ENCODE data around the gene KRT15.
"Not testable (repeated sequence)": the region's sequence is repeated elsewhere in the genome, so short reads cannot be mapped to it uniquely, and the experiment has no call there.

KRT15 gene

GRCh38 chr17:41542786-41543185, 24.1 kb upstream of the KRT15 start:
- DNase-seq = not testable (repeated sequence)

GRCh38 chr17:41542357-41542756, 23.7 kb upstream of the KRT15 start:
- no peak for DNase-seq

- DNase-seq = no peak
These were observed 22.4 kb upstream of the KRT15 start for GRCh38 chr17:41540921-41541625.

DNA sequence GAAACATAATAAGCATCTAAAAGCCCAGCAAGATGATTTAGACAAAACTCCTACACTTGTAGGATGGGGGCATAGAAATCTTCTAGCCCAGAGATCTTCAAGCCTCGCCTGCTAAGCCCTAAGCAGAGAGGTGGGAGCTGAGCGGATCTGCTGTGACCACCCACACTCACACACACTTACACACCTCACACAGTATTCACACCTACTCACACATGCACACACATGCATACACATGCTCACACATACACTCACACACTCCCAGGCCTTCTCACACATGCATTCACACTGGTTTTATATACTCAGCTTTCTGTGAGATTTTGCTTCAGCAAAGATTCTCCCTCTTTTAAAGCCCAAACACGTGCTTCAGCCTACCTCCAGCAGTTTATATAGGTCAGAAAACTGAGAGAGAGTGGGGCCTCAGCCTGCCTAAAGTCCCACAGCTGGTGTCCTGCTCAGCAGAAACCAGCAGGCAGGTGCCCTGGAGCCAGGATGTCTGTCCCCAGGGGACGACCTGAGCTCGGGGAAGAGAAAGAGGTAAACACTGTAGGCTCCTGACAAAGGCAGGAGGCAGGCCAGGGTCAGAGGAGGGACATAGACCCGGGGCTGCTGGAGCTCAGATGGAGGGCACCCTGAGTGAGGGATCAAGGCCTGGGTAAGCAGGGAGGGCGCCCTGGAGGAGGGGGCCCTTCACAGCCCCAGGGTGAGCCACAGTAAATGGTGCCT, 21.4 kb upstream of the KRT15 start:
- no peak for DNase-seq

GRCh38 chr17:41539071-41539492, 20.4 kb upstream of the KRT15 start:
- DNase-seq = no peak

DNA sequence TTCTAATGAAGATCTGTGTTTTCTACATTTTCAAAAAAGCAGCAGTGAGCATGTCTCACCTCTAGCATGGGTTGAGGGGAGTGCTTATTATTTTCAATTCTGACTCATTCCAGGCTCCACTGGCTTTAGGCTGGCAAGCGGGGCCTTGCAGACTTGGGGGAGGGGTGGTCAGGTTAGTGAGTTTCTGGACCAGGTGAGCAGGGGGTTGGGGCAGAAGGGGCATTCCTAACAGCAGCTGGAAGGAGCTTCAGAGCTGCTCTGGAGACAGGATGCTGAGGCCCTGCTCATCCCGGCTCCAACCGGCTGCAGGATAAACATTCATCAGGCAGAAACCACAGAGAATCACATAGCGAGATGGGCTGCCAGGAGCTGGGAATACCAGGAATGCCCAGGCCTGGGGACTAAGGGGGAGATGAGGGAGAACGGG, 19.9 kb upstream of the KRT15 start:
- DNase-seq = no peak

GRCh38 chr17:41537990-41538389, 19.3 kb upstream of the KRT15 start:
- no peak for DNase-seq

- no peak for DNase-seq
These were observed 18.9 kb upstream of the KRT15 start for GRCh38 chr17:41537614-41537954.

GRCh38 chr17:41536741-41537613, 18.3 kb upstream of the KRT15 start:
- no peak for DNase-seq

DNA sequence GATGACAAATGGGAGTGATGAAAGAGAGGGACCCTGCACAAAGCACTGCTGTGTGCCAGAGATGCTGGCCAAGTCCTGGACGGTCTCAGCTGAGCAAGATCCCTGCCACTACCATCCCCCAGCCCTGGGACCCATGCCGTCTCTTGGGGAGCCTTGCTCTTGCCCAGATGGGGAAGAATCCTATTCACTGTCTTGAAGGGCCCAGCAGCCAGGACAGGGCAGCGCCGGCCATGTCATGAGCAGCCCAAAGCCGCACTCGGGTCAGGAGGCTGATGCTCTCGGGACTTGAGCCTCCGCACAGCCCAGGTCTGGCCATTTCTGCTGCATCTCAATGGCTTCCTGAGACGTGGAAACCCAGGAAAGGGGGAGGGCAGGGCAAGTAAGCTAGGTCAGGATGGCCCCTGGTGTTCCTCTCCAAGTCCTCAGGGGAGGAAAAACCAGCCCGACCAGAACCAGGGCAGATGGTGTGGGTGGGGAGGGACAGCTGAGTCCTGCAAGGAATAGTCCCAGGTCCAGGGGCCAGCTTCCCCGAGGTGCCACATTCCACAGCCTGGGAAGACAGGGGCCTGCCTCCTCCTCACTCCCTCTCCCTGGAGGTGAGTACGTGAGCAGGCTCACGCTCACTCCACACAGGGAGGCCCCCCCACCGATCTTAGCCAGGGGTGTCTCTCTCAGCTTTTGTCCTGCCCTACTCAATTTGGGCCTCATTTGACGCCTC, 17.2 kb upstream of the KRT15 start:
- DNase-seq = no peak

GRCh38 chr17:41534899-41535546, 16.3 kb upstream of the KRT15 start:
- DNase-seq = no peak

DNA sequence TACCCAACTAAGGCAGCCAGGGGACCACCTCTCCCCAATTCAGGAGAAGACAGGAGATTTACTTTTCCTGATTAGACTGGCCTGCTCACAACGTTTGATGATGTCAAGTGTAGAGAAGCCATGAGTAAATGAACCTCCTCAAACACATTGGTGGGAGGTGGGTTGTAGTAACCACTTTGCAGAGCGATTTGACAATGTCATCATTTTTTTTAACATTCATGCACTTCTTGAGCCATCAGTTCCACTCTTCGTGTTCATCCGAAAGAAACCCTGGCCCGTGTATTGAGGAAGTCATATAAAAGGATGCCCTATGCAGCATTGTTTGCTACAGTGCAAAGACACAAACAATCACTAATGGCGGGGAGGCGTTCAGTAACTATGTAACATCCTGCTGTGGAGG, 14.9 kb upstream of the KRT15 start:
- DNase-seq = no peak

- no peak for DNase-seq
These were observed 14.4 kb upstream of the KRT15 start for GRCh38 chr17:41532947-41533570.

DNA sequence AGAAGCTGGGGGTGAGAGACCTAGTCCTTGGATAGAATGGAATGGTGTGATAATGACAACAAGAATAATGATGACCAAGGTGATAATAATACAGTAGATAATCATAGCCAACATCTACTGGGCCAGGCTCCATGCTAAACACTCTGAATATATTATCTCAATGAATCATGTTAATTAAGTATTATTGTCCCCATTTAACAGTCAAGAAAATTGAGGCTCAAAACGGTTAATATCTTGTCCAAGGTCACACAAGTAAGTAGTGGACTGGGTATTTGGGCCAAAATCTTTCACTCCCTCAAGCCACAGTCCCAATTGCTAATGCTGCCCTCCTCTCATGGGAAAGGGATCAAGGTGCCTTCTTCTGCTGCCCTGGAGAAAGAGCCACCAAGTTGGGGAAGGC, 13.3 kb upstream of the KRT15 start:
- no peak for DNase-seq

DNA sequence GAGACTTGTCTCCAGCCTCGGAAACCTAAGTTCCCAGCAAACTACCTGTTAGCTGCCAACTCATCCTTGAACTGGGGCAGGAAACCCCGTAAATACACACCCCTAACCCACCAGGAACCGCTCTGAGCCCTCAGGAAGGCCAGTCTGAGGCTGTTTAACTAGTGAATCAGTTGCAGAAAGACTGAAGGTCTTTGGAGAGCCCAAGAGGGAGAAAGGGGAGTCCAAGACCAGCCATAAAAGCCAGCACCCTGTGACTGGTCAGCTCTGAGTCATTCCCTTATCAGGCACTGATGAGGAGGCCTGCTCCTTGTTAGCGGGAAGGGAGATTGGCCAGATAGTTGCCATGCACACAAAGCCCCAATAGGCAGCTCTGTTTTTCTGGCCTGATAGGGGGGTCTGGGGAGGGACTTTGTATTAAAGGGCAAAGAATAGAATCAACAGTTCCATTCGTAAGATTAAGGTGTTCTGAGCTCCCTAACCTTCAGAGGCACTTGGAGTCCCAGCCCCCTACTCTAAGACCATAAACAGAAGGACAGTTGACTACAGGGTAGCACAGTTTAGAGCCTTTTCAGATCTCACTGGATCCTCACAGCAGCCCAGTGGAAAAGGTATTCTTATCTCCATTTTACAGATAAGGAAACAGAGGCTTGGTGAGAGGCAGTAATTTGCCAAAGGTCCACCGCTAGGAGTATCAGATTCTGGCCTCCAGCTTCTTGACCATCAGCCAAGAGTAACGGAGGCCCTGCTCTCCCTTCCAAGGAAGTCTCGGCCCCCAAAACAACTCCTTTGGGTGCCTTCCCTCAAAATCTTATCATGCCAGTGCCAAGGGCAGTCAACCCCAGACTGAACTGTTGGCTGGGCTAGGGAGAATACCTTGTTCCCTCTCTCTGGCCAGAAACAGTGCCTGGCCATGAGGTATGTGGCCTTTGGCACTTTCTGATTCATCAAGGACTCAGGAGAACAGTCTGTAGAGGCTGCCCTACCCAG, 11.7 kb upstream of the KRT15 start:
- DNase-seq = no peak

- no peak for DNase-seq
These were observed 10.8 kb upstream of the KRT15 start for GRCh38 chr17:41529491-41529915.

GRCh38 chr17:41528959-41529353, 10.3 kb upstream of the KRT15 start:
- DNase-seq = no peak

- no peak for DNase-seq
These were observed 8.7 kb upstream of the KRT15 start for GRCh38 chr17:41527063-41528023.

DNA sequence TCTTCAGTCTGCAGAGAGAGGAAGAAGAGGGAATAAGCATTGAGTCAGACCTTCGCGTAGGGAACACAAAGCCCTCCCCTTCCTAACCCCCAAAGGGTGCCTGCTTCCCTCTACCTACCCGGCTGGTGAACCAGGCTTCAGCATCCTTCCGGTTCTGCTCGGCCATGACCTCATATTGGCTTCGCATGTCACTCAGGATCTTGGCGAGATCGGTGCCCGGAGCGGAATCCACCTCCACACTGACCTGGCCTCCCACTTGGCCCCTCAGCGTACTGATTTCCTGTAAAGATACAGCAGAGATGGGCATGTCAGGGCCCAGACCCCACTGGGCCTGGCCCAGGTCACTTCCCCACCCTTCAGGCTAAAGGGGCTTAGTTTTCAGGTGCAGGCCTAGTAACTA, 5.6 kb upstream of the KRT15 start:
- DNase-seq = no peak

Measured in activated CD4-positive, CD25-positive, alpha-beta regulatory T cell (primary cell).